Measurements from ENCODE around the gene CTDP1.

The CTDP1 gene

DNA sequence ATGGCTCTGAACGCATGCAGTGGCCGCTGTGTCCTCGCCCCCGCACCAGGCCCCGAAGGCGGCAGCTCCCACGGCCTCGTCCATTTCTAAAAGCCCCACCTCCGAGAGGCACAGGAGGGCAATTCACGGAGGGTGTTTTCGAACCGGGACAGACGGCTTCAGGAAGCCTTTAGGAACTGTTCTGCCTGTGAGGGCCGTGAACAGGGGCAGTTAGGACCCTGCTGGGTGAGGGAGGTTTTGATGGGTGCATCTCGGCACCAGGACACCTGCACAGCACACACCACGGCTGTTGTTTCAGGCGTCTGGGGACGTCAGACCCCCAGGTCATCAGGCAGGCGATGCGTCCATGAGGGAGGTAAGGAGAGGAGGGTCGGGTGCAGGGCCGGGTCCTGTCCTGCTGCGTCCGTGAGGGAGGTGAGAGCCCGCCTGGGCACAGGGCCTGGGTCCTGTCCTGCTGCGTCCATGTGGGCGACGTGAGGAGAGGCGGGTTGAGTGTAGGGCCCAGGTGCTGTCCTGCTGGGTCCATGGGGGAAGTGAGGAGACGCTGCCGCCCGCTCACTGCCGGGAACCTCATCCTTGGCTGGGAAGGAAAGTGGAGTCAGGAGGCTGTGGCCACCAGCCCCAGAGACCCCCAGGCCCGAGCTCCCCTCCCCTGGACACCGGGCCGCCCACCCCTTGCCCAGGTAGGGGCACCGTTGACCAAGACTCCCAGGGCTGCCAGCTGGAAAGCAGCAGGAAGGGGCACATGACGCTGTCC, 92.7 kb downstream of the CTDP1 start:
- Histone ChIP-seq H3K9me3 (ENCODE audit: control insufficient read depth, insufficient read depth, low read depth, low read length) (no peaks in the 10 kb centered on the region; the same call in 1 of the 2 replicates), H3K4me3 (ENCODE audit: low read depth, low read length) (no peak overlapping the region), H3K27ac (ENCODE audit: extremely low read depth, low read depth, low read length) (no peak overlapping the region), H3K4me1 (ENCODE audit: control insufficient read depth, insufficient read depth, low read length) (no peaks in the 10 kb centered on the region), H3K36me3 (ENCODE audit: control insufficient read depth in 2 of 2, insufficient read depth in 1 of 2, low read length in 2 of 2) (no peaks in the 10 kb centered on the region)
- TF ChIP-seq ZFP3 (tag by site-specific recombination; IDR thresholded peaks at IDR 0.05; ENCODE audit: low read depth) (no peak), ZNF837 (tag by site-specific recombination; IDR thresholded peaks at IDR 0.05) (no peak), ZNF777 (tag by site-specific recombination; IDR thresholded peaks at IDR 0.05; ENCODE audit: borderline replicate concordance) (no peak), ZNF132 (tag by site-specific recombination; IDR thresholded peaks at IDR 0.05; ENCODE audit: borderline replicate concordance) (no peak), ZNF510 (tag by site-specific recombination; IDR thresholded peaks at IDR 0.05; ENCODE audit: insufficient replicate concordance) (no peak), ZNF169 (tag by site-specific recombination; IDR thresholded peaks at IDR 0.05) (no peak), ZNF350 (tag by site-specific recombination; IDR thresholded peaks at IDR 0.05) (no peak), ZNF623 (tag by site-specific recombination; IDR thresholded peaks at IDR 0.05) (no peak), ZBTB21 (tag by site-specific recombination; IDR thresholded peaks at IDR 0.05) (no peak)
- TF ChIP-seq, protein P1, sequence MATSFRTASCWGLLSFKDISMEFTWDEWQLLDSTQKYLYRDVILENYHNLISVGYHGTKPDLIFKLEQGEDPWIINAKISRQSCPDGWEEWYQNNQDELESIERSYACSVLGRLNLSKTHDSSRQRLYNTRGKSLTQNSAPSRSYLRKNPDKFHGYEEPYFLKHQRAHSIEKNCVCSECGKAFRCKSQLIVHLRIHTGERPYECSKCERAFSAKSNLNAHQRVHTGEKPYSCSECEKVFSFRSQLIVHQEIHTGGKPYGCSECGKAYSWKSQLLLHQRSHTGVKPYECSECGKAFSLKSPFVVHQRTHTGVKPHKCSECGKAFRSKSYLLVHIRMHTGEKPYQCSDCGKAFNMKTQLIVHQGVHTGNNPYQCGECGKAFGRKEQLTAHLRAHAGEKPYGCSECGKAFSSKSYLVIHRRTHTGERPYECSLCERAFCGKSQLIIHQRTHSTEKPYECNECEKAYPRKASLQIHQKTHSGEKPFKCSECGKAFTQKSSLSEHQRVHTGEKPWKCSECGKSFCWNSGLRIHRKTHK (tag by site-specific recombination; IDR thresholded peaks at IDR 0.05), result no peak
- TF ChIP-seq, protein P2, sequence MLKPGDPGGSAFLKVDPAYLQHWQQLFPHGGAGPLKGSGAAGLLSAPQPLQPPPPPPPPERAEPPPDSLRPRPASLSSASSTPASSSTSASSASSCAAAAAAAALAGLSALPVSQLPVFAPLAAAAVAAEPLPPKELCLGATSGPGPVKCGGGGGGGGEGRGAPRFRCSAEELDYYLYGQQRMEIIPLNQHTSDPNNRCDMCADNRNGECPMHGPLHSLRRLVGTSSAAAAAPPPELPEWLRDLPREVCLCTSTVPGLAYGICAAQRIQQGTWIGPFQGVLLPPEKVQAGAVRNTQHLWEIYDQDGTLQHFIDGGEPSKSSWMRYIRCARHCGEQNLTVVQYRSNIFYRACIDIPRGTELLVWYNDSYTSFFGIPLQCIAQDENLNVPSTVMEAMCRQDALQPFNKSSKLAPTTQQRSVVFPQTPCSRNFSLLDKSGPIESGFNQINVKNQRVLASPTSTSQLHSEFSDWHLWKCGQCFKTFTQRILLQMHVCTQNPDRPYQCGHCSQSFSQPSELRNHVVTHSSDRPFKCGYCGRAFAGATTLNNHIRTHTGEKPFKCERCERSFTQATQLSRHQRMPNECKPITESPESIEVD (tag by site-specific recombination; IDR thresholded peaks at IDR 0.05), result no peak
- CTCF ChIA-PET, result no interaction called here
- POLR2A ChIA-PET, result no interaction called here

DNA sequence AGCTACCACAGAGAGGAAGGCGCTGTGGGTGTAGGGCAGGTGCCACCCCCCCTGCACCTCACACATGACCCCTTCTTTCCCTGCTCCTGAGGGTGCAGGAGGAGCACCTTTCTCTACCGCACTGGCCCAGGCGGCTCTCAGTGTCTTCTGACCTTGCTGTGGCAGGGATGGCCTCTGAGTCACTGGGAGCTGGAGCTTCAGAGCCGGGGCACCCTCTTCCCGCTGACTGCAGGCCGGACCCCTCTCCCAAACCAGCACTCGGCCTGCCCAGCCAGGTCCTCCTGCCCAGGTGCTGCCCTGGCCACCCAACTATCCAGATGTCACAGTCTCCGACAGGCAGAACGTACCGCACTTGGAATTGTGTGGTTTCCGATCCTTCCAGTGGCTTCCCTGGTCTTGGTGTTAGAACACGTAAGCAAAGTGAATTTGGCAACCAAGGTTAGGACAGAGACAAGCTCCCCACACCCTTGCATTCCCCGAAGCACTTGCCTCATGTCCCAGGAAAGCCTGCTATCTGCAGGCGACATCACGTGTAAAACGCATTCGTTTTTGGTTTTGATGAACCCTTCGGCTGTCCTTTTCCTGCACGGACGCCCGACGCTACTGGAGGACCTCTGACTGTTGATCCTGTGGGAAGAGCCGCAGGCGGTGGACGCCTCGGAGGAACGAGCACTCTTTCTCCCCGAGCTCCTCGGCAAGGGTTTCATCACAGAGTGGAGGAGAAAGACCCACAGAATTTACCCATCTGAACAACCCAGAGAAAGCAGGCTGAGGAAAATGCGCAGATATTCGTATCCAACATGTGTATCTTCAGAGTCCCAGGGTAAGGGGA, 93.5 kb downstream of the CTDP1 start:
- H3K4me3 ChIP-seq (ENCODE audit: low read depth, low read length), result no peak overlapping the region
- POLR2A ChIA-PET, result no interaction called here
- H3K27ac ChIP-seq (ENCODE audit: extremely low read depth, low read depth, low read length), result no peak overlapping the region
- TF ChIP-seq ZNF366 (tag by site-specific recombination; conservative IDR thresholded peaks at IDR 0.05) (no peak), ZNF274 (IDR thresholded peaks at IDR 0.05; ENCODE audit: low read length) (no peak), ZNF274 (tag by site-specific recombination; IDR thresholded peaks at IDR 0.05; ENCODE audit: borderline replicate concordance) (no peak), ZNF211 (tag by site-specific recombination; IDR thresholded peaks at IDR 0.05; ENCODE audit: low read depth) (no peak), ZNF596 (tag by site-specific recombination; IDR thresholded peaks at IDR 0.05) (no peak), ZNF658 (tag by site-specific recombination; IDR thresholded peaks at IDR 0.05) (no peak), ZXDB (tag by site-specific recombination; IDR thresholded peaks at IDR 0.05) (no peak), ZNF48 (tag by site-specific recombination; IDR thresholded peaks at IDR 0.05) (no peak), ZNF600 (tag by site-specific recombination; IDR thresholded peaks at IDR 0.05) (no peak), ZNF776 (tag by site-specific recombination; IDR thresholded peaks at IDR 0.05; ENCODE audit: borderline replicate concordance) (no peak), ZNF785 (tag by site-specific recombination; IDR thresholded peaks at IDR 0.05) (no peak), ZNF202 (tag by site-specific recombination; IDR thresholded peaks at IDR 0.05; ENCODE audit: borderline replicate concordance) (no peak), ZBTB7A (tag by site-specific recombination; IDR thresholded peaks at IDR 0.05; ENCODE audit: low read depth) (no peak), ZNF510 (tag by site-specific recombination; IDR thresholded peaks at IDR 0.05; ENCODE audit: insufficient replicate concordance) (no peak), ZNF112 (tag by site-specific recombination; IDR thresholded peaks at IDR 0.05) (no peak), ZSCAN23 (tag by site-specific recombination; IDR thresholded peaks at IDR 0.05) (no peak), ZNF670 (tag by site-specific recombination; IDR thresholded peaks at IDR 0.05; ENCODE audit: low read depth) (no peak)
- TF ChIP-seq, protein P3, sequence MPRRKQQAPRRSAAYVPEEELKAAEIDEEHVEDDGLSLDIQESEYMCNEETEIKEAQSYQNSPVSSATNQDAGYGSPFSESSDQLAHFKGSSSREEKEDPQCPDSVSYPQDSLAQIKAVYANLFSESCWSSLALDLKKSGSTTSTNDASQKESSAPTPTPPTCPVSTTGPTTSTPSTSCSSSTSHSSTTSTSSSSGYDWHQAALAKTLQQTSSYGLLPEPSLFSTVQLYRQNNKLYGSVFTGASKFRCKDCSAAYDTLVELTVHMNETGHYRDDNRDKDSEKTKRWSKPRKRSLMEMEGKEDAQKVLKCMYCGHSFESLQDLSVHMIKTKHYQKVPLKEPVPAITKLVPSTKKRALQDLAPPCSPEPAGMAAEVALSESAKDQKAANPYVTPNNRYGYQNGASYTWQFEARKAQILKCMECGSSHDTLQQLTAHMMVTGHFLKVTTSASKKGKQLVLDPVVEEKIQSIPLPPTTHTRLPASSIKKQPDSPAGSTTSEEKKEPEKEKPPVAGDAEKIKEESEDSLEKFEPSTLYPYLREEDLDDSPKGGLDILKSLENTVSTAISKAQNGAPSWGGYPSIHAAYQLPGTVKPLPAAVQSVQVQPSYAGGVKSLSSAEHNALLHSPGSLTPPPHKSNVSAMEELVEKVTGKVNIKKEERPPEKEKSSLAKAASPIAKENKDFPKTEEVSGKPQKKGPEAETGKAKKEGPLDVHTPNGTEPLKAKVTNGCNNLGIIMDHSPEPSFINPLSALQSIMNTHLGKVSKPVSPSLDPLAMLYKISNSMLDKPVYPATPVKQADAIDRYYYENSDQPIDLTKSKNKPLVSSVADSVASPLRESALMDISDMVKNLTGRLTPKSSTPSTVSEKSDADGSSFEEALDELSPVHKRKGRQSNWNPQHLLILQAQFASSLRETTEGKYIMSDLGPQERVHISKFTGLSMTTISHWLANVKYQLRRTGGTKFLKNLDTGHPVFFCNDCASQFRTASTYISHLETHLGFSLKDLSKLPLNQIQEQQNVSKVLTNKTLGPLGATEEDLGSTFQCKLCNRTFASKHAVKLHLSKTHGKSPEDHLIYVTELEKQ (tag by site-specific recombination; IDR thresholded peaks at IDR 0.05; ENCODE audit: borderline replicate concordance), result no peak
- no peaks in the 10 kb centered on the region; the same call in 1 of the 2 replicates for H3K9me3 ChIP-seq (ENCODE audit: control insufficient read depth, insufficient read depth, low read depth, low read length)
- no peaks in the 10 kb centered on the region for H3K36me3 ChIP-seq (ENCODE audit: control insufficient read depth in 2 of 2, insufficient read depth in 1 of 2, low read length in 2 of 2)
- no peaks in the 10 kb centered on the region for H3K4me1 ChIP-seq (ENCODE audit: control insufficient read depth, insufficient read depth, low read length)
- CTCF ChIA-PET, result no interaction called here

Data from HEK293 (cell line).